Ascending aorta (tissue), 2 donors: Measurements from ENCODE around the gene SIGLEC12. TPM values are rescaled to one million over a fixed set of nuclear protein-coding genes. Genes with fewer than 3 reads are reported as not detected.

Experiments
- DNase-seq, 2 donors: peaks; one replicate each; pipeline ENCODE4 v3.0.0-alpha.2; 2019; ENCODE audit warnings: low spot score in 2 of 2
- H3K27ac ChIP-seq, 2 donors: fragments of 200-600 bp; sonication (generic); one replicate each; pipeline ENCODE4 v1.5.1; 2016 to 2017; ENCODE audit warnings: mild to moderate bottlenecking in 1 of 2
- H3K27me3 ChIP-seq: fragments of 200-600 bp; sonication (generic); one replicate; pipeline ENCODE4 v1.5.1; 2017
- H3K36me3 ChIP-seq, 2 donors: fragments of 200-600 bp; sonication (generic); one replicate each; pipeline ENCODE4 v1.5.1; 2016
- H3K4me1 ChIP-seq, 2 donors: fragments of 200-600 bp; sonication (generic); one replicate each; pipeline ENCODE4 v1.5.1; 2016 to 2017; ENCODE audit warnings: mild to moderate bottlenecking in 1 of 2
- H3K4me3 ChIP-seq, 2 donors: fragments of 200-600 bp; sonication (generic); one replicate each; pipeline ENCODE4 v1.5.1; 2016 to 2017; ENCODE audit warnings: mild to moderate bottlenecking in 1 of 2
- H3K9me3 ChIP-seq, 2 donors: fragments of 200-600 bp; sonication (generic); one replicate each; pipeline ENCODE4 v1.5.1; 2016
- CTCF ChIP-seq, 3 experiments: fragments of 200-600 bp in 2 of 3; fragments of 450-650 bp in 1 of 3; sonication (generic) in 2 of 3; IDR thresholded peaks; one replicate each; pipeline ENCODE4 v1.5.1; 2016 to 2019; ENCODE audit warnings: antibody characterized with exemption in 3 of 3, mild to moderate bottlenecking in 1 of 3, moderate library complexity in 1 of 3
- intact Hi-C: fragments of 100-400 bp; cut with DNase I; formaldehyde crosslinking; loops from one replicate; pipeline ENCODE4 v1.15.1; 2023
- total RNA-seq: library from RNA; depleted of rRNA; stranded (reverse); fragments of >200 nt; gene quantifications from one replicate; pipeline ENCODE4 v1.1.0, GENCODE V29; 2016

SIGLEC12 gene
- total RNA-seq, 1 donor from 2014 or later = not detected

GRCh38 chr19:51541458-51542357 lies 40.1 kb upstream of the SIGLEC12 start:
- intact Hi-C loops = no loop called here

GRCh38 chr19:51539821-51540366 lies 38.3 kb upstream of the SIGLEC12 start:
- no peak overlapping the region for H3K4me3 ChIP-seq
- intact Hi-C loops = no loop called here
- no peak overlapping the region for H3K27ac ChIP-seq
- no peak for TF ChIP-seq CTCF (IDR thresholded peaks at IDR 0.05)
- H3K4me1 ChIP-seq = no peaks in the 10 kb centered on the region
- H3K36me3 ChIP-seq = no peaks in the 10 kb centered on the region
- DNase-seq = no peak
- no peaks in the 10 kb centered on the region for H3K27me3 ChIP-seq
- peaks cover 0 to 11% of the 10 kb centered on the region in 2 donors for H3K9me3 ChIP-seq

More at GRCh38 chr19:51541458-51542357, 40.1 kb upstream of the SIGLEC12 start:
- Histone ChIP-seq H3K27ac (no peak overlapping the region), H3K4me3 (no peak overlapping the region), H3K4me1 (no peaks in the 10 kb centered on the region), H3K36me3 (no peaks in the 10 kb centered on the region), H3K27me3 (no peaks in the 10 kb centered on the region), H3K9me3 (no peaks in the 10 kb centered on the region)
- DNase-seq = no peak
- TF ChIP-seq CTCF (IDR thresholded peaks at IDR 0.05) = no peak

GRCh38 chr19:51535535-51535934 lies 33.9 kb upstream of the SIGLEC12 start:
- H3K4me1 ChIP-seq = no peaks in the 10 kb centered on the region
- no peaks in the 10 kb centered on the region for H3K36me3 ChIP-seq
- H3K27ac ChIP-seq = no peak overlapping the region
- TF ChIP-seq CTCF (IDR thresholded peaks at IDR 0.05) = no peak
- H3K4me3 ChIP-seq = no peak overlapping the region
- H3K27me3 ChIP-seq = no peaks in the 10 kb centered on the region
- H3K9me3 ChIP-seq = peaks cover 0 to 15% of the 10 kb centered on the region in 2 donors
- intact Hi-C loops = no loop called here
- no peak for DNase-seq

- no peaks in the 10 kb centered on the region for H3K36me3 ChIP-seq
- peaks cover 0 to 15% of the 10 kb centered on the region in 2 donors for H3K9me3 ChIP-seq
- no peak within 1 kb of the TSS for H3K27ac ChIP-seq
- H3K4me1 ChIP-seq = no peaks in the 10 kb centered on the region
- DNase-seq = peak; percentile 44 to 77
- intact Hi-C loops = no loop called here
- H3K4me3 ChIP-seq = no peak within 1 kb of the TSS
- no peaks in the 10 kb centered on the region for H3K27me3 ChIP-seq
- TF ChIP-seq CTCF (IDR thresholded peaks at IDR 0.05) = no peak
These were observed 30.0 kb upstream of the SIGLEC12 start, which contains the start of gene SIGLEC6 for GRCh38 chr19:51531349-51532315. SIGLEC6 (minus strand) TSS chr19:51531670; CDS start chr19:51531648, 22 bp downstream.

GRCh38 chr19:51530616-51531015 lies 29.0 kb upstream of the SIGLEC12 start:
- no peak for TF ChIP-seq CTCF (IDR thresholded peaks at IDR 0.05)
- intact Hi-C loops = no loop called here
- no peaks in the 10 kb centered on the region for H3K36me3 ChIP-seq
- H3K9me3 ChIP-seq = peaks cover 0 to 9% of the 10 kb centered on the region in 2 donors
- no peak overlapping the region for H3K27ac ChIP-seq
- no peak overlapping the region for H3K4me3 ChIP-seq
- no peak for DNase-seq
- no peaks in the 10 kb centered on the region for H3K27me3 ChIP-seq
- no peaks in the 10 kb centered on the region for H3K4me1 ChIP-seq
